ENCODE data around the gene DYSF. TPM values are rescaled to one million over a fixed set of nuclear protein-coding genes. Genes with fewer than 3 reads are reported as not detected.

DYSF gene
- total RNA-seq, 1 donor from 2014 or later: 100 TPM

DNA sequence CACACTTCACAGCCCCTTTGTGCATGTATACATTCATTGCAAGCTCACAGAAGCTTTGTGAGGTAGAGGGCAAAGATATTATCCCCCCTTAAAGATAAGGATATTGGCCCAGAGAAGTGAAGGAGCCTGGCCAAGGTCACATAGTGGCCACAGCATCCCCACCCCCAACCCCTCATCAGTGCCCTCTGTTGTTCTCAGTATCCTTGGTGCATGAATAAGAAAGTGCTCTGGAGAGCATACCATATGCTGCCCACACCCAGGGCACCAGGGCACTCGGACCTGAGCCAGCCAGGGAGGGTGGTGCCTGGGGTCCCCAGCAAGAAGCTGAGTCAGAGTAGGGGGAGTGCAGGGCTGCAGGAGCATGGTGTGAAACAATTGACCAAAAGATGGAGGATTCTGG lies 3.3 kb downstream of the DYSF start:
- DNase-seq: no peak

DNA sequence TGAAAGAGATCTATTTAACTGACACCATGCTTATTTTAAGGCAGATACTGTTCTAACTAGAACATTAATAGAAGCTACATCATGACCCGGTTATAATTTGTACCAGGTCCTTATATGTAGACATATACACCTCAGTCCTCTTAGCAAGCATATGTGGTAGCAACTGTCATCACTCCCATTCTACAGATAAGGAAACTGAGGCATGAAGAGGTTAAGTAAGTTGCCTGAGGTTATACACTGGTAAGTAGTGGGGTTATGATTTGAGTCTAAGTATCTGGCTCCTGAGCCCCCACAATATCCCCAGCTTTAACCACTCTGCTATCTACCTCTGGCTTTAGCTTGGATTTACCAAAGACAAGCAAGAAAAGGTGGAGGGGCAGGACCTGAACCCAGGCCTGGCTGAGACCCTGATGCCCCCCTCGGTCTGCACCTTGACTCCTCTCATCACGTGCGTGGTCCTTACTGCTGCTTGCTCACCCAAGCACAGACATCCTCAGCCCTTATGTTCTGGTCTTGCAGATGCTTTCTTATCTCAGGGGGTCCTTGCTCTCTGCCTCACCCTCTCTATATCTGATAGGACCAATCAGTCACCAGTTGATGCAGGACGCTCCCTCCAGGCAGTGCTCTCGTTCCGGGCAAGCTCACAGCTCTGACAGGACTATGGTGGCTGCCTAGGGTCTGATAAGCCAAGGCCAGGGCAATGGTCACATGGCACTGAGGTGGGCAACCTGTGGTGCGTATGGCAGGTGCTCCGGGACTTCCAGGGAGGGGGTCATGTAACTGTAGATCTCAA lies 4.0 kb downstream of the DYSF start:
- no peak for DNase-seq

DNA sequence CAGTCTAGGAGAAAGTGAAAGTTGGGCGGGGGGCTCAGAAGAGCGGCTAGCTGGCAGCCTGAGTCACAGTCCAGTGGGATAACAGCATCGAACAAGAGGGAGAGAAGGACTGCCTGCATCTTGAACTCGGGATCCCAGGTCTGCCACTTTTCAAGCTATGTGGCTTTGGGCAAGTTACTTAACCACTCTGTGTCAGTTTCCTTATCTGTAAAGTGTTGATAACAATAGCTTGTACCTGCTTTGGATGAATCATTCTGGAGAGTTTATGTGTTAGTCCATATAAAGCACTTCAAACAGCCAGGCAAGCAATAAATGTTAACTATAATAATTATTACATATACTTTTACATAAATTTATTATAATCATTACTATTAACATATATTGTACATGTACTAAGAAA lies 4.6 kb downstream of the DYSF start:
- no peak for DNase-seq

DNA sequence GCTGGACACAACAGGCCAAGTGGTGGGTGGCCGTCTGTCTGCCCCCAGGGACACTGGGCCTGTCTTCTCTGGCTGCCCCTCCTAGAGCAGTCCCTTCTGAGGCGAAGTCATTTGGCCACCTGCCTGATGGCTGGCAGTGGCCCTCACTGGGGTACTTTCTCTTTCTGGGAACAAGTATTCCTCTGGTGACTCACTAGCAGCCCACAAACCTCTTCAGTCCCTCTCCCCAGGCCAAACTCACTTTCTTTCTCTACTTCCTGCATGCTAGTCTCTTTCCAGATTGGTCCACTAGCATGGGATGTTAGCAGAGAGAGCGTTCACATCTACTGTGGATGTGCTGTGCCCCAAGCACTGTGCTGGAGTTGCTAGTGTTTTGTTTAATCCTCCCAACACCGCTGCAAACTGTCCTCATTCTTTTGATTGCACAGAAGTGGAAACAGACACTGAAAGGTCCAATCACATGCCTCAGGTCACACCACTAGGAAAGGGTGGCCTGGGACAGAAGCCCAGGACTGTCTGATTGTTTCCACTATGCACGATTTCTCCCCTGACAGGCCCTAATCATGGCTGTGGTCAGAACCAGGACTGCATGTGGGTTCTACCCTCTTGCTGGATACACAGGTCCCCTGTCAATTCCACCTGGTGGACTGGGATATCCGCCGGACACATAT lies 5.2 kb downstream of the DYSF start:
- no peak for DNase-seq

DNA sequence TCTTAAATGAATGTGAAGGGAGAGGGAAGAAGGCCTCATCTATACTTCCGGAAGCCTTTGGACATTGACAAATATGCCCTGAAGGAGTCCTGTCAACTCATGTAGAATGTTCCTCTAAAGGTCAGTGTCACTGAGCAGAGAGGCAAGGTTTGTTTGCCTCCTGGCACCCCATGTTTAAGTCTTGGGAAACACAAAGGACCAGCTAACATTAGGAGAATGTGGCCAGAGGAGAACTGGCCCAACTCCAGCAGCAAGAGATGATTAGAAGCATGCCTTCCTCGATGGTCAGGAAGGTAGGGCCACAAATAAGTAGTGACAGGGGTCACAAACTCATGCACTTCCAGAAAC lies 5.7 kb downstream of the DYSF start:
- DNase-seq: no peak

DNA sequence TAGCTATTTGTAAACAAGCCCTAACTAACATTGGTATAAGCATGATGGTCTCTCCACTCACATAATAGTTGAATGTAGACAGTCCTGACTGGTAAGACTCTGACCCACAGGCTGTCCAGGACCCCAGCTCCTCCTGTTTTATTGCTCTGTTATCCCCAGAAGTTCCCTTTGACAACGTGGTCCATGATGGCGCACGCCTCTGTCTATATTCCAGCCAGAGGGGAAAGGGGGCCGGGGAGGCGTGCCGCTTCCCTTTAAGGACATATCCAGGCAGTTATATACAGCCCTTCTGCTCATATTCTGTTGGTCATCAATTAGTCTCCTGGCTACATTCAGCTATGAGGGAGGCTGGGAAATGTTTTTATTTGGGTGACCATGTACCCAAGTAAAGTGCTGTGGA lies 6.7 kb downstream of the DYSF start:
- no peak for DNase-seq

DNA sequence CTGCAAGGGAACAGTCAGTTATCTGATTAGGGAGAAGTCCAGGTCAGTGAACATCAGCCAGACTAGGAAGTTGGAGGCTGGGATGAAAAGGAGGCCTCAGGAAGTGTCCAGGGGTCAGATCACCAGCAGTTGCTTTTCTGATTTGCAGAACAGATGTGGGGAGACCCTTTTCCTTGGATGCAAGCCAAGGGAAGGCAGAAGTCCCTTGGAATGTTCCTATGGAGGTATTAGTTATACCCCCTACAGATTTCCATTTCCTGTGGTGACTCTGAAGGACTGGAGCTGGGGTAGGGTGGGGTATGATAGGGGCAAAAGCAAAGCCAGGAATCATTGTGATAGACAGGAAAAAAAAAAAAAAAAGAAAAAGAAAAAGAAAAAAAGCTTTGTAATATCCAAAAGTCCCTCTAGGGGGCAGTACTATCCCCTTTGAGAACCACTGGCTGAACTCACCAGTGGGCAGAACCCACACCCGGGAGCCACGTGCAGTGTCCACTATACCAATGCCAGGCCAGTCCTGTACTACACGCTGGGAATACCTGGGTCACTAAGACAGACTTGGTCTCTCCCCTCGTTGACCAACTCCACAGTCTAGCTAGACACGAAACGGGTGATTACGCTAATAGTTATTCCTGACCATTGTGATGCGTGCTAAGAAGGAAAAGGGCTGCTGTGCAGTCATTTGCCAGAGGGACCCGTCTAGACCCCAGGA lies 7.4 kb downstream of the DYSF start:
- peak; percentile 20 for DNase-seq

DNA sequence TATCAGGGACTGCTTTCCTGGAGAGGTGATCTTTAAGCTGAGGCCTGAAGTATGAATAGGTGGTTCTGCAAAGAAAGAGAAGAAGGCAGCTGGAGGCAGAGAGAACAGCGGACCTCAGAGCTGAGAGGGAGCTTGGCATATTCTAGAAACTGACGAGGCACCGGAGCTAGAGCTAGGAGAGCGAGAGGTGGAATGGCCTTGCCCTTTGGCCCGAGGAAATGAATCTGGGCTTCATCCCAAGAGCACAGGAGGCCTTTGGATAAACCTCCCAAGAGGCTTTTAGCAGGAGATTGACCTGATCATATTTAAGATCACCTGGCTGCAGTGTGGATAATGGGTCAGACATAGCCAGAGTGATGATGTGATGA lies 7.9 kb downstream of the DYSF start:
- DNase-seq: no peak

DNA sequence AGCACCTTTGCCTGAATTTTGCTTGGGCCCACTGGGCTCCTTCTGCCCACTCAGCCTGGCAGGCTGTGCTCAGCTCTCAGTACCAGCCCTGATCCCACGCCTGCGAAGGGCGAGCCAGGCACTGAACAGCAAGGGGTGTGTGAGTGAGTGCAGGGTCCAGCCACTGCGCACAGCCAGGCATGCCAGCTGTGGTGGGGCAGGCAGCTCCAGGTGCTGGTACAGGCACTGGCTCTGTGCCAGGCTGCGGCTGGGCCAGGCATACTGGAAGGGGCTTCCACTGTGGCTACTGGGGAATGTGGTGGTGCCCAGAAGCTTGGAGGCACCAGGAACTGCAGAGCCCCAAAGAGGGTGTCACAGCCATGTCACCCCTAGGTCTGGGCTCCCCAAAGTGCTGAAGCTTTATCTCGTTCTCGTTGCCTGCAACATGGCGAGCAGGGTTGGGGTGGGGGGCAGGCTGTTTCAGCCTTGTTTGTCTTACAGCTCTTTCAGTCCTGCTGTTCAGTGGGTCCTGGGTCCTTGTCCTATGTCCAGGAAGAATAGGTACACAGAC lies 8.8 kb downstream of the DYSF start:
- no peak for DNase-seq

DNA sequence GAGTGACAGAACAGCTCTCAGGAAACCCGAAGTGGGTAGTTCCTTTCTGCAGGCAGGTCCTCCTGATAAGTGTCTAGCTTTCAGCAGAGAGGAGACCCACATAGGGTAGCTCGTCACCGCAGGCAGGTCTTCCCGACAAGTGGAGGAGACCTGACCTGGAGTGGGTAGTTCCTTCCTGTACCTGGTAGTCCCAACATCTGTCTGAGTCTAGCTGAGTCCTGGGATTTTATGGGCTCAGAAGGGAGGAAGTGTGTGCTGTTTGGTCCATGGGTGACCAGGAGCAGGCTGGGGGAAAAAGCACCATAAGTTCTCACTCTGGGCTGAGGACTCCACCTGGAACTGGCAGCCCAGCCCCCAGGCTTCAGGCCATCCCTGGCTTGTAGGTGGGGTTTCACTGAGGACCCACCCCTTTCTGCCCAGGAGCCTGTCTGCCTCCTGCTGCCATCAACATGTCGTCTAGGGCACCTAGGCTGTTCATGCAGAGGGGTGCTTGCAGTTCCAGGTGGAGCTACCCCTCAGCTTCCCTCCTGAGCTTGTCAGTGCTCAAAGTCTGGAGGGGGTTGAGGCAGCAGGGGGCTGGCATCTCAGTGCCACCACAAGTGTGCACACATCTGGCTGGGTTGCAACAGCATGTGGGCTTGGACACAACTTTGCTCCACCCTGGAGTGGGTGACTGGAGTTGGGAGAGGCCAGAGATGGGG lies 9.4 kb downstream of the DYSF start:
- no peak for DNase-seq

DNA sequence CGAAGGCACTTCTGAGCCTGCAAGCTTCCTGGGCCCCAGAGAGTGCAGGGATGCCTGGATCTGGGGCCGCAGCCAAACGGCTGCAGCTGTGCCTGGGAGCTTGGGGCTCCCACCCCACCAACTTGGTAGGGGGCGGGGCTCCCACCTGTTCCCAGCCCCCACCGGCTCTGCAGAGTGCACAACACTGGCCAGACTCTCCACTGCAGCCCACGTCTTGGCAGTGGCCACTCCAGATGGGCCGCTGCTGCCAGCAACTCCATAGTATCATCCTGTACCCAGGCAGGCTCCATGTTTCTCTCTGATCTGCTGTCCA lies 9.9 kb downstream of the DYSF start:
- DNase-seq: peak; percentile 77

DNA sequence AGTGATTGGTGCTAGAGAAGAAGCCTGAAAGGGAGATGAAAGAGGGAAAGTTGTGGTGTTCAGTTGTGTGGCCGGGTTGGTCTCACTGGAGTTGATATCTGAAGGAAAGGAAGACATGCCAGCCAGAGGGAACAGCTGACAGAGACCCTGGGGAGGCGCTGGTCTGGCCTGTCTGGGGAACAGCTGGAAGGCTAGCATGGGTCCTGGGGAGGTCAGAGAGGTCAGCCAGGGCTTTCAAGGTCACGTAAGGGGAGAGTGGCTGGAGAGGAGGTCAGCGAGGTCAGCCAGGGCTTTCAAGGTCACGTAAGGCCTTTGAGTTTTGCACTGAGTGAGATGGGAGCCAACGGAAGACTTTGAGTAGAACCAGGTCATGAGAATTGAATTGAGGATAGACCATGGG lies 11.0 kb downstream of the DYSF start:
- no peak for DNase-seq

DNA sequence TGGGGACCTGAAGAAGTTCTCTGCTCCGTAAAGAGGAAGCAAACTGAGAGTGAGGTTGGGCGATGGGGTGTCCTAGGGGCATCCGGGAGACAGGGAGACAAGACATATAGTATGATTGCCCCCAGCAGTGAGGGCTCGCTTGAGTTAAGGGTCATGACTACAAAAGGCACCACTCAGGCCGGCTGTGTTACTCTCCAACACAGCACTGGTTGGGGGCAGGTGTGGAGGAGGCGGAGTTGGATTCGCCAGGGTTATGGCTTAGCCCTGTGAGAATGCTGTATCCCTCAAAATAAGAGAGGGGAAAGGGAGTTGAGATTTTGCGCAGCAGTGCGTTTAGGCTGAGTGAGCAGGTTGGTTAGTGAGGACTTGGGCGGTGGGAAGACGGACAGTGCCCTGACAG lies 12.0 kb downstream of the DYSF start:
- no peak for DNase-seq

DNA sequence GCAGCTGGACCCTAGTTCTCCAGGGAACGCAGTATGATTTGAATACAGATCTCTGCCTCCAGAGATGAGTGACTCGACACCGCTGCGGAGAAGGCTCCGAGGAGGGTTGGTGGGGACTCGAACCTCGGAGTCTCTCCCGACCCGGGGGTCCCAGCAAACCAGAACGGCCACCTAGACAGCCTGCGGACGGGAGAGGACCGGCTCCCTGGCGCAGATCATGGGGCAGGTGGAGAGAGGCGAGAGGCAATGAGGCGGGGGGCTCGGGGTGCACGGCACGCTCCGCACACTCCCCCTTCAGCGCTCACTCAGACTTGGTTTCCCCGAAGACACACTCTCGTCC lies 12.6 kb downstream of the DYSF start:
- DNase-seq: no peak

DNA sequence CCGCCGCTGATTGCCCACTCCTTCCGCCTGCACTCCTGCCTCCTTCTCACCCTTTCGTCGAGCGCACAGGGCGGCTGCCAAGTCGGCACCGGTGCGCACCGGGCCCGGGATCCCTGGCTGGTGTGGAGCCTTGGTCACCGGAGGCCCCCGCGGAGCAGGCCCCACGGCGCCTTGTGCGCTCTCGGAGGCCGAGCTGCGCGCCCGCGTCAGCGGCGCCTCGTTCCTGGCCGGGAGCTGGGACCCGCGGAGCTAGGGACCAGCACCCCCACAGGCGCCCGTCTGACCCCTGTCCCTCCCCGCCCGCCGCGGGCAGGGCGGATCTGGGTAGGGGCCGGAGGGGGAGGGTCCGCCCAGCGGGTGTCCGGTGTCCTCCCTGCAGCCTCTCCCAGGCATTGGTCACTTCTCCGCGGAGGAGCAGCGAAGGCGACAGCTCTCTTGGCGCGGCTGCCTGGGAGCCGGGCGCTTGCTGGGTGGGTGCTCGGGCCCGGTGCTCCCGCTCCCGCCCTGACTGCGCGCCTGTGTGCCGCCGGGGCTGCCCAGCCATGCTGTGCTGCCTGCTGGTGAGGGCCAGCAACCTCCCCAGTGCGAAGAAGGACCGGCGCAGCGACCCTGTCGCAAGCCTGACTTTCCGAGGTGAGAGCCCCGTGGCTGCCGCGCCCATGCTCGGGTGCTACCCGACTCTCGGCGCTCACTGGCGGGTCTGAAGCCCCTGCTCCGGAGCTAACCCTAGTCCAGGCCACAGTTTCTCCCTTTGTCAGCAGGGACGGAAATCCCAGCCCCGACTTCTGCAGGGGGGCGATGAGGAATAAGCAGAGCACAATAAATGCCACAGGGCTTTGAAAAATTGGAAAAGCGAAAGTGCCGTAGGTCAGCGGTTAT lies 13.2 kb downstream of the DYSF start:
- DNase-seq: peak; percentile 72

DNA sequence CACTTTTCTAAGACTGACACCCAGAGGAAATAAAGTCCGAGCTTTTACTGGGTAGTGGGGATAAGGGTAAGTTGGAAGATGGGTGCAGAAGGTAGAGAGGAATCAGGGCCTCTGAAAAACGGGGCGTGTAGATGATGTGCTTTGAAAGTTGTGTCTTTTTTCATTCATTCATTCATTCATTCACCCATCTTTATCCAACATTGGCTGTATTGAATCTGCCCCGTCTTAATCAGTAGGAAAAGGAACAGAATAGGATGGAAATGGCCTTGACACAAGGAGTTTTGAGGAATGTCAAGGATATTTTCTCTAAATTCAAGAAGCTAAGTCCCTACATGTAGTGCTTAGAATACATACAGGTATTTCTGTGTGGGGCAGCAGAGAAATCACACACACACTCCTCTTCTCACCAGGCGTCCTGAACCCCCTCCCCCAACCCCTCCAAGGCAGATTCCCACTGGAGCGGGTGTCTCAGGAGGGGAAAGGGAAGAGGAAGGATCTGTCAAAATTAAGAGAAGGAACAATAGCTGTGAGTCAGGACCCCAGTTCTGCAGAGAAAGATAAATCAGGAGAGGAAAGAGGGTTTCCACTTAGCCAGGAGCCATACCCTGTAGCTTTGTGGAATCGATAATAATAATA lies 13.9 kb downstream of the DYSF start:
- DNase-seq: no peak

DNA sequence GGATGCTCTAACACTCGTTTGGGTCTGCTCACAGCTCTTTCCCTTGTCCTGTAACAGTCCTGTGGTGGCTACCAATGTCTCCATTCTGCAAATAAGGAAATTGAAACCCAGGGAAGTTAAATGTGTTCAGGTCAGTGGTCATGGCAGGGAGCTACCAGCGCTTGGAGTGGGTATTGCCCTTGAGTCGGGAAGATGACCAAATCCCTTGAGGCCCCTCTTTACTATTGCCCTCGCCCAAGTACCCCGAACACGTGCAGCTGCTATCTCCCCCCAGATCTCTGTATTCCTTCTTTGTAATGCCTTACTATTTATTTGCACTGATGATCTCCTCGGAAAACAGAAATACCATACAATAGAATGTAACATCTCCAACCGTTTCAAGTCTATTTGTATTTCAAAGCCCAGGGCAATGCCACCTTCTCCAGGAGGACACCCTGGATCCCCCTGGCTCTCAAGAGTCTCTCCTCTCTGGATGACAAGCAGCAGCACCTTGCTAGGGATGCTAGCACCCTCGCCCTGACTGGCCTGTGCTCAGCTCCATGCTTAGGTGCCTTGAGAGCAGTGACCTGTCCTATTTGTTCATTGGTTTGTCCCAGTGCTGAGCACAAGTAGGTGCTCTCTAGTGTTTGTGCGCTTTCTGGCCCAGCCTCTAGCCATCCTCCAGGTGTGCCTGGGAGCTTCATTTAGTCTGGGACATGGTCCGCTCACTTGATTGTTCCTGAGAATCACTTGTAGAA lies 15.1 kb downstream of the DYSF start:
- DNase-seq: no peak

DNA sequence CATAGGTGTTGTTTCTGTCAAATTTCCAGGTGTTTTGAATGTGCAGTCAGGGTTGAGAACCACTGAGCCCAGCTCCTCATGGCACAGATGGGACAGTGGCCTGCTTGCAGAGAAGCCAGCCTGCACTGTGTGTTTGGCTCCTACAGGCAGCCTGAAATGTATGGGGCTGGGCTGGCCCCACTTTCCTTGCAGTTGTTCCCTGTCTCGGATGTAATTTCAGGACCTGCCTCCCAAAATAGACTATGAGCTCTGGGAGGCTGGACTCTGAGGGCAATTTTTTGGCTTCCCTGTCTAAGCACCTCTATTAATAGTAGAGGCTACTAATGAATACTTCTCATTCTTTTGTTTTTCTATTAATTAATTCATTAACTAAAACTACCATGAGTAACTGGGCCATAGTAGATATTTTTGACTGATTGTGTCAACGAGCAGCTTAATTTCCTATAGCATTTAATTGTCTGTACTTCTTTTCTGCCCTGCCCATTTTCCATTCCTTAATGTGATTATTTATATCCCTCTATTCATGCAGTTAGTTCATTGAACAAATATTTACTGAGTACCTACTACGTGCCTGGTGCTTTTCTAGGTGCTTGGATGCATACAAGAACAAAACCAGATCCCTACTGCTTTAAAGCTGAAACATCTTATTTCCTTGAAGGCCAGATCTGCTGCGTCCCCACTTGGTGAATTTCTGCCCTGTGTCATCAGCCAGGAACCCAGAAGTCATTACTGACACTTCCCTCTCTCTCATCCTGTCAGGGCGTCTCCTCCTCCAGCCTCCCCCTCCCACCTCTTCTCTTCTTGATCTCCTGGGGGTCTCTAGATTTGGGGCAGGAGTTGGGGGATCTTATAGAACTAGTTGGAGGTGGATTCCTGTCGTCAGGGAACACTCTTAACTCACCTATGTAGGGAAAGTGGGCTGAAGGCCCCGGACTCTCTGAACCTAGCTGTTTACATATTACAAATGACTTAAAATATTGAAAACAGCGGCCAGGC lies 16.3 kb downstream of the DYSF start:
- DNase-seq: peak; percentile 84

DNA sequence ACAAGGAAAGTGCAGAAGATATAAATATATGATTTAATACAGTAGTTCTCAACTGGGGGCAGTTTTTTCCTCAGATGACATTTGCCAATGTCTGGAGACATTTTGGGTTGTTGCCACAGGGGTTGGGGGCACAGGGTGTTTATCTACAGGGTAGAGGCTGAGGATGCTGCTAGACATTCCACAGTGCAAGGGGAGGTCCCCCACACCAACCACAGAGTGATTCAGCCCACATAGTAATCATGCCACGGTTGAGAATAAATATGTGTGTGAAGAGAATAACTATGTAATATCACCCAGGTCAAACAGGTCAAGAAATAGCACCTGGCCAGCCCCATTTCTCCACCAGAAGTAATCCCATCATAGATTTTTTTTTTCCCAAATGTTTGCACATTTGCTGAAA lies 17.9 kb downstream of the DYSF start:
- no peak for DNase-seq
